ENCODE measurements around the gene SLC38A8.

GRCh38 chr16:84013787-84014569 lies 28.6 kb downstream of the SLC38A8 start:
- TF ChIP-seq CTCF (IDR thresholded peaks at IDR 0.05), result no peak
- no peak for TF ChIP-seq POLR2A (IDR thresholded peaks at IDR 0.05)

Data from Peyer's patch (tissue), 4 donors.